Gastrocnemius medialis (tissue), 4 donors: Measurements from ENCODE around the gene ZBED1. TPM values are rescaled to one million over a fixed set of nuclear protein-coding genes. Genes with fewer than 3 reads are reported as not detected.
A peak's percentile ranks its signal among the peaks of the same experiment; 100 is the strongest.

Experiments
- ATAC-seq, 2 donors: fragments of 150-250 bp; one replicate each; pipeline ENCODE4 v1.9.1; 2016
- DNase-seq, 2 donors: peaks; one replicate each; pipeline ENCODE4 v3.0.0-alpha.2; 2019
- H3K27ac ChIP-seq, 4 donors: fragments of 200-600 bp; sonication (generic); 1 replicate in 1 of 4; 2 replicates in 3 of 4; pipeline ENCODE4 v1.5.1; 2016 to 2018; ENCODE audit warnings: mild to moderate bottlenecking in 2 of 4, moderate library complexity in 1 of 4
- H3K27me3 ChIP-seq, 3 donors: fragments of 200-600 bp; sonication (generic) in 2 of 3; 1 replicate in 1 of 3; 2 replicates in 2 of 3; pipeline versions ENCODE4 v1.5.1 to v1.6.0; 2016 to 2019; ENCODE audit warnings: mild to moderate bottlenecking in 1 of 3, moderate library complexity in 1 of 3
- H3K36me3 ChIP-seq, 2 donors: fragments of 200-600 bp; sonication (generic) in 1 of 2; one replicate each; pipeline ENCODE4 v1.5.1; 2017 to 2018
- H3K4me1 ChIP-seq, 2 donors: fragments of 200-600 bp; sonication (generic) in 1 of 2; one replicate each; pipeline ENCODE4 v1.5.1; 2016 to 2017; ENCODE audit warnings: mild to moderate bottlenecking in 2 of 2
- H3K4me3 ChIP-seq, 4 donors: fragments of 200-600 bp; sonication (generic) in 3 of 4; 1 replicate in 1 of 4; 2 replicates in 3 of 4; pipeline ENCODE4 v1.5.1; 2016 to 2019; ENCODE audit warnings: mild to moderate bottlenecking in 2 of 4
- H3K9me3 ChIP-seq, 3 donors: fragments of 200-600 bp; sonication (generic) in 2 of 3; 1 replicate in 1 of 3; 2 replicates in 2 of 3; pipeline ENCODE4 v1.5.1; 2016 to 2019
- POLR2A ChIP-seq, 2 donors: fragments of 450-650 bp; IDR thresholded peaks; one replicate each; pipeline ENCODE4 v1.6.1; 2017; ENCODE audit warnings: antibody characterized with exemption in 2 of 2, mild to moderate bottlenecking in 2 of 2, moderate library complexity in 2 of 2
- in situ Hi-C, 4 donors: fragments of 200-750 bp; cut with MboI; loops; one replicate each; pipeline versions ENCODE4 v1.15.0 to v1.8.0; 2017; ENCODE audit warnings: low sequenced_read_pairs in 4 of 4
- intact Hi-C: fragments of 100-400 bp; cut with DNase I; formaldehyde crosslinking; loops from one replicate; pipeline ENCODE4 v1.15.1; 2023; ENCODE audit warnings: low total_unique reads
- total RNA-seq, 4 donors: library from RNA; depleted of rRNA; stranded (reverse); fragments of >200 nt; gene quantifications; one replicate each; pipeline versions ENCODE4 v1.1.0 to v1.2.3, GENCODE V29; 2016
- TF ChIP-seq, protein P1 (sequence below), 5 experiments: fragments of 450-650 bp in 3 of 5; fragments of 200-600 bp in 2 of 5; sonication (generic) in 2 of 5; IDR thresholded peaks in 4 of 5; conservative IDR thresholded peaks in 1 of 5; 1 replicate in 4 of 5; 2 replicates in 1 of 5; pipeline ENCODE4 v1.5.1; 2016 to 2019; ENCODE audit warnings: antibody characterized with exemption in 5 of 5, mild to moderate bottlenecking in 3 of 5, moderate library complexity in 3 of 5

The ZBED1 gene
- total RNA-seq, 4 donors from 2014 or later, result 76.8 to 191 (median 131) TPM

DNA sequence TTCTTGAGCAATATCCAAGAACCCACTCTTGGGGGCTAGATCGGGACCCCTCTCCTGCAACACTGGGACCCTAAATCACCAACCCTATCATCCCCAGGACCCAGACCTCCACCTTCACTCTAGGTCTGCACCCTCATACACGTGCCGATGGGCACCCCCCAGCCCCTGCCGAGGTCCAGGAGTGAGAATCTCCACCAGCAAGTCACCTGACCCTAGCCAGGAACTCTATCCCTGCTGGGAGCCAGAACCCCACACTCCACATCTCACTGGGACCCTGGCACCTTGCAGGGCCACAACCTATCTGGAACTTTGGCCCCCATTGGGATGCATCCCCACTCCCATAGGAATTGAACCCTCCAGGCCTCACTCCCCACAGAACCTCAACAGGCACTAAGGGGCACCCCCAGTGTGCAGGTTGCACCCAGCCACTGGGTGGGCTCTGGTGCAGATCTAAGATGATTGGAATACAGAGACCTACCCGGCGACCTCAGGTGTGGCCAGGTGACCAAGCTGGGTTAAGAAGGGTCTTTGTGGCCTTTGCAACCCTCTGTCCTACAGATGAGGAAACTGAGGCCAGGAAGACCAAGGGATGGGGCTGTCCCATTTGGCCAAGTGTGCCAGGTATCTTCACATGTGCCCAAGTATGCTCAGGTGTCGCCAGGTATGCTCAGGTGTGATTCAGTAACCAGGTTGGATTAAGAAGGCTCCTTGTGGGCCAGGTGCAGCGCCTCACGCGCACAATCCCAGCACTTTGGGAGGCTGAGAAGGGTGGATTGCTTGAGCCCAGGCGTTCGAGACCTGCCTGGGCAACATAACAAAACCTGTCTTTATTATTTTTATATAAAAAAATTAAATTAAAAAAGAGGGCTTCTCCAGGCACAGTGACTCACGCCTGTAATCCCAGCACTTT is 3.1 kb upstream of the ZBED1 start:
- ATAC-seq, result no peak
- TF ChIP-seq POLR2A (IDR thresholded peaks at IDR 0.05), result no peak
- TF ChIP-seq, protein P1, sequence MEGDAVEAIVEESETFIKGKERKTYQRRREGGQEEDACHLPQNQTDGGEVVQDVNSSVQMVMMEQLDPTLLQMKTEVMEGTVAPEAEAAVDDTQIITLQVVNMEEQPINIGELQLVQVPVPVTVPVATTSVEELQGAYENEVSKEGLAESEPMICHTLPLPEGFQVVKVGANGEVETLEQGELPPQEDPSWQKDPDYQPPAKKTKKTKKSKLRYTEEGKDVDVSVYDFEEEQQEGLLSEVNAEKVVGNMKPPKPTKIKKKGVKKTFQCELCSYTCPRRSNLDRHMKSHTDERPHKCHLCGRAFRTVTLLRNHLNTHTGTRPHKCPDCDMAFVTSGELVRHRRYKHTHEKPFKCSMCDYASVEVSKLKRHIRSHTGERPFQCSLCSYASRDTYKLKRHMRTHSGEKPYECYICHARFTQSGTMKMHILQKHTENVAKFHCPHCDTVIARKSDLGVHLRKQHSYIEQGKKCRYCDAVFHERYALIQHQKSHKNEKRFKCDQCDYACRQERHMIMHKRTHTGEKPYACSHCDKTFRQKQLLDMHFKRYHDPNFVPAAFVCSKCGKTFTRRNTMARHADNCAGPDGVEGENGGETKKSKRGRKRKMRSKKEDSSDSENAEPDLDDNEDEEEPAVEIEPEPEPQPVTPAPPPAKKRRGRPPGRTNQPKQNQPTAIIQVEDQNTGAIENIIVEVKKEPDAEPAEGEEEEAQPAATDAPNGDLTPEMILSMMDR (IDR thresholded peaks at IDR 0.05 in 4 of 5, conservative IDR thresholded peaks at IDR 0.05 in 1 of 5), result no peak
- Histone ChIP-seq H3K36me3 (no peaks in the 10 kb centered on the region), H3K27me3 (no peaks in the 10 kb centered on the region), H3K4me1 (peaks cover 9 to 10% of the 10 kb centered on the region in 2 donors), H3K4me3 (no peak overlapping the region), H3K27ac (no peak overlapping the region), H3K9me3 (no peaks in the 10 kb centered on the region)
- intact Hi-C loops, result loop anchor here (5.0 kb wide), 3 partner anchors 102 to 188 kb away; partner anchors contain the start of gene CD99
- in situ Hi-C loops, result no loop called here
- DNase-seq, result no peak

DNA sequence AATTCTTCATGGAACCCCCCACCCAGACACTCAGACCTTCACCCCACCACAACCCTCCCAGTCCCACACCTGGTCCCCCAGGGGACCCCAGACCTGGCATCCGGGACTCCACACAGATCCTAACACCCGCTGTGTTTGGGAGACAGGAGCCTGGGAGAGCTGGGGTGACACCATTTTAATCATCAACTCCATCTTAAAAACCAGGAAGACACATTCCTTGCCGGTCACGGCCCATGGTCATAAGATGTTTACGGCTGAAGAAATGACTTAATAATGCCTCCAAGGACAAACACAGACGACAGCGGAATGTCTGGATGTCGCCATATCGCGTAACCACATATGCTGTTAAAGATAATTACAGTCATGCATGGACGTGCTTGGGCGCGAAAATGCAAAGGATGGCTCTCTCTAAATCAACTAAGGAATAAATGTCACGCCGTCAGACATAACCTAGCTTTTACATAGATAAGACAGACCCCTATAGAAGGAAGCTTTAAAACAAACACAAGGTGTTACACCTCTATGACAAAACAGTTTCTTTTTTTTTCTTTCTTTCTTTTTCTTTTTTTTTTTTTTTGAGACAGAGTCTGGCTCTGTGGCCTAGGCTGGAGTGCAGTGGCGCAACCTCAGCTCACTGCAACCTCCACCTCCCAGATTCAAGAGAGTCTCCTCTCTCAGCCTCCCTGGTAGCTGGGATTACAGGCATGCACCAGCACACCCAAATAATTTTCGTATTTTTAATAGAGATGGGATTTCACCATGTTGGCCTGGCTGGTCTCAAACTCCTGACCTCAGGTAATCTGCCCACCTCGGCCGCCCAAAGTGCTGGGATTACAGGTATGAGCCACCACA is 2.1 kb upstream of the ZBED1 start:
- H3K4me1 ChIP-seq, result peaks cover 18% of the 10 kb centered on the region in 2 donors
- H3K27me3 ChIP-seq, result no peaks in the 10 kb centered on the region
- intact Hi-C loops (loop anchor here (5.0 kb wide), 3 partner anchors 101 to 189 kb away; partner anchors contain the start of gene CD99), in situ Hi-C loops (no loop called here)
- H3K9me3 ChIP-seq, result no peaks in the 10 kb centered on the region
- no peak for ATAC-seq
- H3K36me3 ChIP-seq, result no peaks in the 10 kb centered on the region
- H3K4me3 ChIP-seq, result peak overlapping the region in 1 of 4 donors; percentile 69
- no peak for DNase-seq
- TF ChIP-seq, protein P1 (IDR thresholded peaks at IDR 0.05 in 4 of 5, conservative IDR thresholded peaks at IDR 0.05 in 1 of 5), result no peak
- no peak for TF ChIP-seq POLR2A (IDR thresholded peaks at IDR 0.05)
- H3K27ac ChIP-seq, result peak overlapping the region; percentile 20 to 52 (median 44)

DNA sequence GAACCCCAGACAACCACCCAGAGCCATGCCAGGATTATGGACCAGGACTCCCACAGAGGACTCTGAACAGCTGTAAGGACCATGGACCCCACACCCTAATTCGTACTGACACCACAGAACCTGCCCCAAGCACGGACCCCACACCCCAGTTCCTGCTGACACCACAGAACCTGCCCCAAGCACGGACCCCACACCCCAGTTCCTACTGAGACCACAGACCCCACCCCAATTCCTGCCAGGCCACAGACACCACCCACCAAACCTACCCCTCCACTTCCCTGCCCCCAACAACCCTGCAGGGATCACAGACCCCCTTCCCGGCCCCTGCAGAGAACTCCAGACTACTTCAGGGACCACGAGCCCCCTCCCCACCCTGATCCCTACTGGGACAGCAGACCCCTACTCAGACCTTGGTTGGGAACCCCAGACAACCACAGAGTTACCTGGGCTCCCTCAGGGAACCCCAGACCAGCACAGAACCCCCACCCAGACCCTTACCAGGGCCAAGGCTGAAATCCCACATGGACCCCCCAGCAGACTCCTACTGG is 1.4 kb upstream of the ZBED1 start:
- peak overlapping the region in 1 of 4 donors; percentile 69 for H3K4me3 ChIP-seq
- no peaks in the 10 kb centered on the region for H3K27me3 ChIP-seq
- in situ Hi-C loops, result no loop called here
- peak overlapping the region; percentile 20 to 52 (median 44) for H3K27ac ChIP-seq
- peaks cover 23 to 25% of the 10 kb centered on the region in 2 donors for H3K4me1 ChIP-seq
- ATAC-seq (no peak), DNase-seq (no peak)
- intact Hi-C loops, result loop anchor here (5.0 kb wide), 3 partner anchors 100 to 190 kb away; partner anchors contain the start of gene CD99
- H3K36me3 ChIP-seq, result no peaks in the 10 kb centered on the region
- H3K9me3 ChIP-seq, result no peaks in the 10 kb centered on the region
- no peak for TF ChIP-seq POLR2A (IDR thresholded peaks at IDR 0.05)
- TF ChIP-seq, protein P1 (IDR thresholded peaks at IDR 0.05 in 4 of 5, conservative IDR thresholded peaks at IDR 0.05 in 1 of 5), result no peak

DNA sequence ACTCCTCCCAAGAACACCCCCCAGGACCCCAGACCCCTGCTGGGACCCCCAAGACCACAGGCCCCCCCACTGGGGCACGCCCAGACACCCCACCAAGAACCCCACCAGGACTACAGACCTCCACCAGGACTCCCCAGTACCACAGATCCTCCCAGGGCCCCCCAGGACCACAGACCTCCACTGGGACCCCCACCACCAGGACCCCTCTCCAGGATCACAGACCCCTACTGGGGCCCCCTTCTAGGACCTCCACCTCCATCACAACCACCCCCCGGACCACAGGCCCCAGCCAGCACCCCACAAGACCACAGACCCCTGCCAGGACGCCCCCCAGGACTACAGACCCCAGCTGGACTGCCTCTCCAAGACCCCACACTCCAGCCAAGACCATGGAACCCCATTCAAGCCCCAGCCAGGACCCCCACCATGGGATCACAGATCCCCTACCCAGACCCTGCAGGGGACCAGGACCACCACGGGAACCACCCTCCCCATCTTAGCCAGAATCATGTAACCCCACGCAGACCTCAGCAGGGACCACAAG is 855 bp upstream of the ZBED1 start:
- H3K4me1 ChIP-seq, result peaks cover 23 to 29% of the 10 kb centered on the region in 2 donors
- in situ Hi-C loops, result no loop called here
- no peak for TF ChIP-seq POLR2A (IDR thresholded peaks at IDR 0.05)
- TF ChIP-seq, protein P1 (IDR thresholded peaks at IDR 0.05 in 4 of 5, conservative IDR thresholded peaks at IDR 0.05 in 1 of 5), result no peak
- DNase-seq (no peak), ATAC-seq (no peak)
- H3K36me3 ChIP-seq, result no peaks in the 10 kb centered on the region
- H3K4me3 ChIP-seq, result peak overlapping the region in 1 of 4 donors; percentile 69
- H3K9me3 ChIP-seq, result no peaks in the 10 kb centered on the region
- H3K27me3 ChIP-seq, result no peaks in the 10 kb centered on the region
- H3K27ac ChIP-seq, result peak overlapping the region in 3 of 4 donors; percentile 81 to 99 (median 93)
- intact Hi-C loops, result loop anchor here (5.0 kb wide), 3 partner anchors 99 to 191 kb away; partner anchors contain the start of gene CD99
